Pancreas (tissue), 10 donors: ENCODE data around the gene ACOX3. TPM values are rescaled to one million over a fixed set of nuclear protein-coding genes. Genes with fewer than 3 reads are reported as not detected.
A peak's percentile ranks its signal among the peaks of the same experiment; 100 is the strongest.
"Not testable (repeated sequence)": the region's sequence is repeated elsewhere in the genome, so short reads cannot be mapped to it uniquely, and the experiment has no call there.

Experiments used
- ATAC-seq, 4 donors: fragments of 200-7000 bp; cut with Tn5 transposase; one replicate each; pipeline versions ENCODE4 v1.8.0 to v1.9.1; 2020; ENCODE audit warnings: mild to moderate bottlenecking in 4 of 4, moderate library complexity in 4 of 4
- DNase-seq, 6 donors: peaks; one replicate each; pipeline ENCODE4 v3.0.0-alpha.2; 2020
- FAIRE-seq: peaks from 2 replicates; lab custom pipeline; 2012; peaks lifted over from hg19 to GRCh38; lab: Jason Lieb, UNC
- H3K27ac ChIP-seq, 4 donors: fragments of 200-600 bp; sonication (generic); 1 replicate in 3 of 4; 2 replicates in 1 of 4; pipeline versions ENCODE4 v1.5.0 to v1.8.0; 2020
- H3K27me3 ChIP-seq, 4 donors: fragments of 200-600 bp; one replicate each; pipeline ENCODE4 v1.8.0; 2021
- H3K36me3 ChIP-seq, 3 donors: fragments of 200-600 bp; sonication (generic) in 1 of 3; one replicate each; pipeline versions ENCODE4 v1.5.0 to v1.8.0; 2020 to 2021
- H3K4me1 ChIP-seq, 3 donors: fragments of 200-600 bp; one replicate each; pipeline ENCODE4 v1.8.0; 2021
- H3K4me3 ChIP-seq, 4 donors: fragments of 200-600 bp; sonication (generic) in 2 of 4; one replicate each; pipeline versions ENCODE4 v1.5.0 to v1.8.0; 2020 to 2021
- H3K9me3 ChIP-seq, 4 donors: fragments of 200-600 bp; one replicate each; pipeline ENCODE4 v1.8.0; 2021
- CTCF ChIP-seq, 4 donors: fragments of 200-600 bp; sonication (generic) in 3 of 4; IDR thresholded peaks; one replicate each; pipeline versions ENCODE4 v1.5.0 to v1.8.0; 2021; ENCODE audit warnings: antibody characterized with exemption in 4 of 4
- WGBS, 2 donors: extraction: QIAGEN DNeasy Blood & Tissue Kit; methylation state at CpG; one replicate each; pipeline ENCODE4 v1.1.7; 2013; 5-methylcytosine and 5-hydroxymethylcytosine counted together
- intact Hi-C, 3 donors: fragments of 100-400 bp; cut with DNase I; formaldehyde crosslinking; loops; one replicate each; pipeline versions ENCODE4 v1.11.1 to v1.14.2; 2022
- polyA plus RNA-seq, 2 donors: library from polyadenylated mRNA; stranded (reverse); fragments of 200-250 nt; gene quantifications; one replicate each; pipeline ENCODE4 v1.2.3, GENCODE V29; 2013
- total RNA-seq, 6 donors: library from RNA; stranded (reverse); fragmentation: NEBNext Ultra II Directional in 4 of 6; extraction: Animal tissue kit (Norgen Biotek cat#: 25700) in 4 of 6; gene quantifications; one replicate each; pipeline versions ENCODE4 v1.2.1 to v1.2.4, GENCODE V29; 2021 to 2023
- donor health status: healthy with polysubstance abuse.
- donor health status: DM: no; HTN: no; CAD: no; lungs with moderate emphysema.
- donor health status: DM: no; HTN: no; CAD: no.
- donor health status: control.
- donor health status: control.
- donor health status: Bipolar disorder and iron deficiency.
- donor health status: DM: yes; HTN: yes; CAD: no.
- donor health status: DM: no; HTN: no; CAD: no.
- donor health status: DM: no; HTN: no; CAD: no.
- donor health status: DM: yes; HTN: yes; CAD: no.

The ACOX3 gene
- 10 to 100 TPM; 16.1 to 23.5 (median 18.3) TPM for total RNA-seq
- polyA plus RNA-seq = 10 to 100 TPM; 20.5 to 24.8 TPM

GRCh38 chr4:8440492-8441311, at the start of gene ACOX3, which contains the start of gene TRMT44:
Gene ACOX3, minus strand, starts transcription at chr4:8440723. Its CDS starts 24,202 bp downstream, at chr4:8416521.
Gene TRMT44, plus strand, starts transcription at chr4:8440777. Its CDS starts 46 bp downstream, at chr4:8440823.
- WGBS, 2 donors = 0% methylated on average over 58 to 60 of the region's 60 CpGs
- no peak for FAIRE-seq
- H3K4me1 ChIP-seq = peaks cover 5 to 30% (median 20%) of the 10 kb centered on the region in 3 donors

GRCh38 chr4:8488791-8489369, 48.4 kb upstream of the ACOX3 start:
- no peaks in the 10 kb centered on the region for H3K9me3 ChIP-seq
- H3K4me1 ChIP-seq = no peaks in the 10 kb centered on the region
- ATAC-seq (no peak), FAIRE-seq (no peak), DNase-seq (no peak)
- 92 to 95% methylated on average over 5 of the region's 5 CpGs for WGBS, 2 donors
- no peaks in the 10 kb centered on the region for H3K27me3 ChIP-seq
- H3K4me3 ChIP-seq = no peak overlapping the region
- H3K27ac ChIP-seq = no peak overlapping the region
- intact Hi-C loops = no loop called here
- H3K36me3 ChIP-seq = no peaks in the 10 kb centered on the region
- TF ChIP-seq CTCF (IDR thresholded peaks at IDR 0.05) = no peak

More at GRCh38 chr4:8440492-8441311, at the start of gene ACOX3, which contains the start of gene TRMT44:
- Histone ChIP-seq H3K27me3 (no peaks in the 10 kb centered on the region), H3K9me3 (no peaks in the 10 kb centered on the region), H3K4me3 (peak within 1 kb of the TSS; percentile 64 to 100 (median 99)), H3K27ac (peak within 1 kb of the TSS; percentile 86 to 97 (median 96)), H3K36me3 (no peaks in the 10 kb centered on the region)
- peak; percentile 87 to 99 (median 96) for DNase-seq
- TF ChIP-seq CTCF (IDR thresholded peaks at IDR 0.05) = no peak
- intact Hi-C loops = no loop called here
- ATAC-seq = peak; percentile 89 to 97 (median 92)

- FAIRE-seq, H3K9me3 ChIP-seq, H3K36me3 ChIP-seq, H3K4me3 ChIP-seq, H3K27me3 ChIP-seq, H3K27ac ChIP-seq, H3K4me1 ChIP-seq, intact Hi-C loops, DNase-seq, ATAC-seq: not testable (repeated sequence)
- WGBS, 2 donors = 54 to 71% methylated on average over 6 to 9 of the region's 9 CpGs
Measured at GRCh38 chr4:8486643-8487042, 46.1 kb upstream of the ACOX3 start.

- no peak for DNase-seq
- no peak for ATAC-seq
- WGBS, 2 donors = 87 to 93% methylated on average over 11 of the region's 11 CpGs
- TF ChIP-seq CTCF (IDR thresholded peaks at IDR 0.05) = no peak
- no peaks in the 10 kb centered on the region for H3K27me3 ChIP-seq
- no peaks in the 10 kb centered on the region for H3K9me3 ChIP-seq
- no peak overlapping the region for H3K4me3 ChIP-seq
- intact Hi-C loops = no loop called here
- peaks cover 0 to 14% (median 0%) of the 10 kb centered on the region in 3 donors for H3K36me3 ChIP-seq
- no peaks in the 10 kb centered on the region for H3K4me1 ChIP-seq
- H3K27ac ChIP-seq = no peak overlapping the region
- no peak for FAIRE-seq
Measured at GRCh38 chr4:8480221-8480620, 39.7 kb upstream of the ACOX3 start.
